Measurements from ENCODE around the gene MRPL58.

GRCh38 chr17:74994440-74994839 lies 18.0 kb upstream of the MRPL58 start:
- TF ChIP-seq CTCF (IDR thresholded peaks at IDR 0.05) (no peak), REST (IDR thresholded peaks at IDR 0.05; ENCODE audit: insufficient read depth in 1 of 2, low read depth in 2 of 2, low read length in 1 of 2) (no peak), POLR2AphosphoS5 (IDR thresholded peaks at IDR 0.05; ENCODE audit: low read depth, low read length) (no peak)
